Mucosa of gallbladder (tissue), 1 donor: Measurements from ENCODE around the gene TMEM178B. TPM values are rescaled to one million over a fixed set of nuclear protein-coding genes. Genes with fewer than 3 reads are reported as not detected.

Experiments
- DNase-seq: peaks from one replicate; pipeline ENCODE4 v3.0.0-alpha.2; 2020; ENCODE audit warnings: low spot score
- total RNA-seq: library from RNA; stranded (reverse); gene quantifications from one replicate; pipeline ENCODE4 v1.2.1, GENCODE V29; 2021
- donor health status: DM: no; HTN: no; CAD: no.

TMEM178B gene
- total RNA-seq, 1 donor from 2014 or later: 3.5 TPM

DNA sequence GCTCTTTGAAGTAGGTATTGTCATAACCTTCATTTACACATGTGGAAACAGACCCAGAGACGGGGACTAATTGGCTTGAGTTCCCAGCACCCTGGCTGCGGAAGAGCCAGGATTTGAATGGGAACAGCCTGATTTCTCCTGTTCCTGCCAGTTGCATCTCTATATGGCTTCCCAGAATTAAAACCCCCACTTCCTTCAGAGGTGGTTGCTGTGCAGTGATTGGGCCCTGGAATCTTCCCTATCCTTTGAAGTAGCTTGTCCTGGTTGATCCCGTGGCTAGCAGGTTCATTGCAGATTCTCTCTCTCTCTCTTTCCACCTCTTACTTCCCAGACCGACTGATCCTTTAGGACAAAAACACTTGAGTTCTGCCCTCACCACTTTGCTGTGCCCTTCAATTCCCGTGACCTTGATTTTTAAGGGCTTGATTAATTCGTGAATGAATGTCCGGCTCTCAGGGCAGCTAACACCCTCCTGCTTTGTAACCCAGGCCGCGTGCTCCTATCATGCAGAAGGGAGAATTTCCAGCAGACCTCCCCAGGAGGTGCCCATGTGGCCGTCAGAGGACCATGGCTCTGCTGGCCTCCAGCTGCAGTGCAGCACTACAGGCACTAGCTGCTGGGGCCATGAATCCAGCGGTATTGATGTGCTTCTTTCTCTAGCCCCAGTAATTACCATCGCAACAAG lies 356.7 kb downstream of the TMEM178B start:
- no peak for DNase-seq

DNA sequence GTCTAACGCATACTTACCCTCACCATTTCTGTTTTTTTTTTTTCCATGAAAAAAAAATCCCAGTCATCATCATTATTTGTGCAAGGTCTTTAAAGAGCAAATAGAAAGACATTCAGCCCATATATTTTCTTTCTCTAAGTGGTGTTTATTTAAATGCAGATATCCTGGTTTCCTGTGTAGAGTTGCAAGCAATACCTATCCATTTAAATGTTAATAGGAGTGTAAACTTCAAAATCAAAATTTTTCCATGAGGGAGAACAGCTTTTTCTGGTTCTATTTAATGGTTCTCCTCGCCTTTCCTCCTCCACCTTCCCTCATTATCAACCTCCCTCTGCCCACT lies 357.2 kb downstream of the TMEM178B start:
- no peak for DNase-seq

DNA sequence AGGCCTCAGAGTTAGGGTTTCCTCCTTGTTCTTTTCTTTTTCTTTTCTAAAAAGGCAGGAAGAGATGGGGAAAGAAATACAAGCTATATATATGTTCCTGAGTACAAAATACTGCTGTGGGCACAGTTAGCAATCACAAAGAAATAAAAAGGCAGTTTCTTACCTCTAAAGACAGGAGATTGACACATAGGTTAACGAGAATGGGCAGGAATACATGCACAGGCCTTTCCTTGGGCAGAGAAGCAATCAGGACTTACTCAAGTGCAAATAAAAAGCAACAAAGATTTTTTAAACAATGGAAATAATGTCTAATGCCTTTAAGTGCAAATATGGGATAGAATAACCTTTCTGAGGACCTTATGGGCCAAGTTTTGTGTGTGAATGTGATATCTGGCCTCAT lies 357.8 kb downstream of the TMEM178B start:
- no peak for DNase-seq

DNA sequence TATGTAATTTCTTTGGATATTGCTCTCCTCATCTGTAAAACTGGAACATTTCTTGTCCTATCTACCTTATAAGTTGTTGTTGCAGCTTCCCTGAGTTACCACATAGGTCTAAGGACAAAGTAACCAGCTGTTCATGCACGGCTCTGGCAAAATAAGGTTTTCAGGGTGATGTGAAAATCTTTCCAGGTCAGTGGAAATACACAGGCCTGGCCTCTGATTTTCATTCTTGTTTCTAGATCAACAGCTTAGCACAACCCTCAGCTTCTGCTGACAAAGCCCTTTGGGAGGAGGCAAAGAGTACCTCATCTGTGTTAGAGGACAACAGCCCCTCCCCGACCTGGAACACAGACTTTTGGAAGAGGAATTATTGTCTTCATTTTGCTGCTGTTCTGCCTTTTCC lies 359.8 kb downstream of the TMEM178B start:
- no peak for DNase-seq

DNA sequence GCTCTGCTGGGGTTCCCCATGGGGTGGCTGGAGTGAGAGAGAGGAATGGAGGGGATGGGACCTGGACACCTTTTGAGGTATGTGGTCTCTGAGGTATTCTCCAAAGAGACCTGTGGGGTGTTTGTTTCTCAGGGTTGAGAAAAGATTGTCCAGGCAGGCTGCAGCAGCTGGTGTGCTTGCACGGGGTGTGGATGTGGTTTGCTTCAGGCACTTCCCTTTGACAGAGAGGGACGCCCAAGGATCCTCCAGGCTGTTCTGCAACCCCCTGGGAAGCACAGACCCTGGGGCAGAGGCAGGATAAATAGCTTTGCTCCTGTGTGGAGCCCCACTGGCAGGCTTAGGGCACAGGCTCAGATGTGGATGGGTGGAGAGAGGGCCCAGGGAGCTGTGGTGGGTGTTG lies 362.3 kb downstream of the TMEM178B start:
- DNase-seq: no peak

DNA sequence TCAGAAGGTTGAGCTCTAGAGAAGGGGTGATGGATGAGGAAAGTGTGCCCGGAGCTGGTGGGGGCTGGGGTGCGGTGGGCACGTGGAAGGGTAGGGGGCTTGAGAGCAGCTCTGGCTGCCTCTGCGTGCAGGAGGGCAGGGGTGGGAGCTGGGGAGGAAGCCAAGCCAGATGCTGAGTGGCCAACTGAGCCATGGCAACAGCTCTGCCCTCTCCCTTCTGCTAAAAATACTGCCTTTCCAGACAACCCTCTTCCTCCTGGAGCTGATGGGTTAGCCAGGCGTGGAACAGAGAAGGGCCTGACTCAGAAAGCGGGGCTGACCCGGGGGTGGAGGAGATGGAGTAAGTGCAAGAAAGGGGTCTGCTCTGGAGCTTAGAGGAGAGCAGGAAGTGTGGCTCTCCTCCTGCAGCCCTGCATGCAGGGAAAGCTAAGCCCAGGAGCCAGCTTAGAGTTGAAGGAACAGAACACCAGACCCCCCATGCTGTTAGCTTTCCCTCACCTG lies 362.8 kb downstream of the TMEM178B start:
- DNase-seq: no peak

DNA sequence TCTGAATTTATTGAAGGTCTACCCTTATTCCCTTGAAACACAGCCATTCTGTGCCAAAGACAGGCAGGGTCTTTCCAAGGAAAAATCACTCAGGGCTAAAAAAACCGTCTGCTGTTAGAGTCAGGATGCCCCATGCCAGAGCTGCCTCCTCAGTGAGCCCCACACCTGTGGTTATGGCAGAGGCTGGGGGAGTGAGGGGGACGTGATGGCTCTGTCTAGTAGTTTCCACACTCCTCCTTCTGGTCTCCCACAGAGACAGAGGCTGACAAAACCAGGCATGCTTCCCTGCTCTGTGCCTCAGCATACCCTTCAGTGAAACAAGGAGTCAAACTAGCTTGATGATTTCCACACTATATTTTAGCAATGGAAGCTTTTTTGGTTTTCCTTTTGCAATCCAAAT lies 365.3 kb downstream of the TMEM178B start:
- no peak for DNase-seq

DNA sequence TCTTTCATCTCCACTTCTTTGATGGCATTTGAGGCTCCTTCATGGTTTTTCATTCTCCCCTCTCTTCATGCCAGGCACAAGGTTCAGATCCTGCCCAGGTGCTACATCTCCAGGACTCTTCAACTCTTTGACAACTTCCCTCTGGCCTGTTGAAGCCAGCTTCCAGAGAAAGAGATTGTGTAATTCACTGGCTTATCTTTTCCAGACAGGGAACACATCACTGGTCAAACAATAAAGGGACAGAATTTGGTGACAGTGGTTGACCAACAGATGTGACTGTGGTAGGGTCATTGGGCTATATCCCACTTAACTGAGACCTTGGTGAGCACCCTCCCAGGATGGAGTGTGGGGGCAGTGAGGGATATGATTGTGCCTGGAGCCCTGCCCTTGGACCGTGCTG lies 365.9 kb downstream of the TMEM178B start:
- no peak for DNase-seq

DNA sequence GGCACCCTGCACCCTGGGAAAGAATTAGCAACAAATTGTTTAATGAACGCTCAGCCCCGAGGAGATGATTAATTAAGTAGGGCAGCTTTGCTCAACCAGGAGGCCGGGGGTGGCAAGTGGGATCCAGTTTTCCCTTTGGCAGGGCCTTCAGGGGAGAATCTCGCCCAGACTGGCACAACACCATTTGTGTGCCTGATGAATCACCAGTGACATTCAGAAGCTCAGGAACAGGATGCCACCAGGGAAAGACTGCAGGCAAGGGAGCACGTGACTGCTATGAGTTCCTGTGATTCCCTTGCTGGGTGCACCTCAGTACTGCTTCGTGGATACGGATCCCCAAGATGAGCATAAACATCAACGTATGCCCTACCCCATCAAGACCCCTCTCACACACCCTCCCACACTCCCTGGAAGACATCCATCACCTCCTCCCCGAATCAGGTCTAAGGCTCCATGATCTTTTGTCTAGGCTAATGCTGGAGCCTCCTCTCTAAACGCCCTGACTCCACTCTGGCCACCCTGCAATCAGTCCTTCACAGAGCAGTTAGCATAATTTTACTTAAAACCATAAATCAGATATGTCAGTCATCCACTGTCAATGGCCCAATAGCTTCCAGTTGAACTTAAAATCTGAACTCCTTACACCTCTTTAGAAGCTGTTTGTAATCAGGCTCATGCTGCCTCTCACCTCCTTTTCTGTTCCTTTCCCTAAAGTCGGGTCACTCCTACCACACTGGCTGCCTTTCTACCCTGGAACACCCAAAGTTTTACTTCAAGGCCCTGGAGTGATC lies 368.2 kb downstream of the TMEM178B start:
- no peak for DNase-seq

DNA sequence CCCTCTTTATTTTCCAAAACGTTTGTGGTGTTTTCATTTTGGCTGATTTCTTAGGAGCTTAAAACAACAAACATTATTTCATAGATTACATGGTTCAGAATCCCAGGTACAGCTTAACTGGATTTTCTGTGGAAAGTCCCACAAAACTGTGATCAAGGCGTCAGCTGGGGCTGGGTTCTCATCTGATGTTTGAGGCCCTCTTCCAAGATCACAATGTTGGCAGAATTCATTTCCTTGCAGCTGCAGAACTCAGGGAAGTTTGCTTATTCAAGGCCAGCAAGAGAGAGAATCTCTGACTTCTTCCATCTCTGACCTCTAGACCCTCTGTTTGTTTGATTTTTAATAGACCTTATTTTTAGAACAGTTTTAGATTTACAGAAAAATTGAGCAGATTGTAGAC lies 368.9 kb downstream of the TMEM178B start:
- DNase-seq: no peak

DNA sequence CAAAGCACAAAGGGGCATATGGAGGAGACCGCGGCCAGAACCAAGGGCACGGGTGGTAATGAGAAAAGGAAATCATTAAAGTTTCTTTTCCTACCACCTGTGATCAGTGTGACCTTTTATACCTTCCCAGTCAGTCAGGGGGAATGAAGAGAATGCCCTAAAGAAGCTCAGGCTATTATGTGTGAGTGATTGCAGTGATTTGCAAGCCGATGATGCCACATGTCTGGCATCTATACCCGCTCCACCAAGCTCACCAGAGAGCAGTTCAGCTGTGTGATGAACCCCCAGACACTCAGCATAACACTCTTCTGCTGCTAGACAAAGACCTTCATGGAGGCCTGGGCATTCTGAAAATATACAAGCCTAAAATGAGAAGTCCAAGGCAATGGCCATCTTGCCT lies 371.1 kb downstream of the TMEM178B start:
- no peak for DNase-seq

DNA sequence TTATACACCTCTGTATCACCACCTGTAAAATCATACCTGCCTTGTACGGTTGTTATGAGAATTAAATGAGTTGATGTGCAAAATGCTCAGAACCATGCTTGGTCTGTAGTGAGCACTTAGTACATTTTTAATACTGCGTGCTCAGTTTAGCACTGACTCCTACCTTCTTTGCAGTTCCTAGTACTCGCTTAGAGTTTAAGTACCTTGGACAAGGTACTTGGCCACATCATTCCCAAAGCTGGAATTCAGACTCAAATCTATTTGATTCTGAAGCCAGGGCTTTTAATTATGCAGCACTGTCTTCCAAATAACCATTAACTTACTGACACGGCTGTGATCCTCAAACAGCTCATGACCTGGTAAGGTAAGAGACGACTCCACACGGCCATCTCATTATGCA lies 377.4 kb downstream of the TMEM178B start:
- DNase-seq: no peak

DNA sequence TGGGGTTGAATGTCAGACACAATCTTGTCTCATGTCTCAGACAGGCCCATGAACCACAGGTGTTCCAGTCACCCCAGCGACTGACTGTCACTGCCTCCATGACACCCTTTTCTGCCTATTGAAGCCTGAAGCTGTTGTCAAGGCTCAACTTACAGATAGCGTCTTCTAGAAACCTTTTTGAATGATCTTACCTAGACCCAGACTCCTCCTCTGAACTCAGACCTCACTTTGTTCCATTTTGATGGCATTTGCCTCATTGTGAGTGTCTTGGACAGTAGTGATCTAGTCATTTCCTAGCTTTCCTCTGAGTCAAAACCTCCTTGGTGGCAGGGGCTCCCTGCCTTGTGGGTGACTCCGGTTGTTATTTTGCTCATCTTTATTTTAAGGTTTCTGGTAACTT lies 379.0 kb downstream of the TMEM178B start:
- DNase-seq: no peak

DNA sequence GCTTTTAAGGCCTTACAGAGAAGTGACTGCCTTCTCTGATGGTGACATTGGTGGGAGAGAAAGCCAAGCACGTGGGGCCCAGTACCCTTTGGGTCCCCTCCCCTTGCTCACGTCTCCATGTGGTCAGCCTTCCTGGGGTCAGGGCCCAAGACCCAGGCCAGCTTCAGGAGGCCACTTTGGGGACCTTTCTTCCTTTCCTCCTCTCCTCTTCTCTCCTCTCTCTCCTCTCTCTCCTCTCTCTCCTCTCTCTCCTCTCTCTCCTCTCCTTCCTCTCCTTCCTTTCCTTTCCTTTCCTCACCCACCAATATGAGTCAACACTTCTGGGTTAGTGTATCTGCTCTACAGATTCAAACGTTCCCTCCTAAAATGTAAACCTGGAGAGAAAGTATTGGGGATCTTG lies 380.5 kb downstream of the TMEM178B start:
- DNase-seq: no peak

DNA sequence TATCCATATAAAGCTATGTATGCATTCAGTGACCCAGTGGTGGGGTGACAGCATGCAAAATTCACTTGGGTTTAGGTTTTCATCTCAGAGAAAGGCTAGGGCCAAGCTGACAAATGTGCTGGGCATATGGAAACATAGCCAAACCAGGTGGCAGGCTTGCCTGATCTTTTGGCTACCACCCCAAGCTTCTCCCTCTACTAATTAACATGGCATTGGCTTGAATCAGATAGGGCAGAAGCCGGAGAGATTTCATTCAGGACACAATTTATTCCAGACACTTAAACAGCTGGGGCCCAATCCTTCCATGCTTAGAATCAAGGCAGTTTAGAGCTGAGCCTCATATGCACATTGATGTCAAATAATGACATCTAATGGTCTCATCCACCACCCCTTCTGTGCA lies 381.9 kb downstream of the TMEM178B start:
- no peak for DNase-seq

DNA sequence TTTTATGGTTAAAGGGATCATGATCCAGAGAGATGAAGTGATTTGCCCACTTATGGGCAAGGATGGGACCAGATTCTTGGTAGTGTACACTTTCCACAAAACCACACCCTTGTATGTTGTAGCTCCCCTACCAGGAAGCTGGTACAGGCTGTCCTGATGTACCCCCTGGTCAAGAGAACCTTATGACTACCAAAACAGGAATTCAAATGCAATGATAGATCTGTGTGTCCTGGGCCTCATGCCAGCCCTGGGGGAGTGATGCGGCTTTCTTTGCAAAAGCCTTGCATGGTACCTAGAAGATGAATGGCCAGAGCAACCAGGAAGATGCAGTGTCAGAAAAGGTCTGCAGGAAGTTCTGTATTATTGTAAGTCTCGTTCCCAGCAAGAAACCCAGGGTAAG lies 382.4 kb downstream of the TMEM178B start:
- DNase-seq: no peak

DNA sequence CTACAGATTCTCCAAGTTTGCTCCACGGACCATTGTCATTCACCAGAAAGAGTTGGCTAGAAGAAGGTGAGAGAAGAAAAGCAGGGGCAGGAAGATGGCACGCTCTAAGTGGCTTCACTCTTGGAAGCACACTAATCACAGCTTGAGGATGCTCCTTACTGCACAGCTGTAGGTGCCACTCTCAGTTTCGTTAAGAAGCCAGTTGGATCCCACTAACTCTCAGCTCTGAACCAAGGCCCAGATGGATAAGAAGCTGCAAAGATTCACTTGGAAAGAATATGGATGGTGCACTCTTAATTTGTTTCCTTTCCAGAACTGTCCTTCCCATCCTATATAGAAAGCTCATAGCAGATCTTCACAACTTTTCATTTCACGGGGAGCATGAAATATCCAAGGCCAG lies 382.8 kb downstream of the TMEM178B start:
- DNase-seq: no peak

DNA sequence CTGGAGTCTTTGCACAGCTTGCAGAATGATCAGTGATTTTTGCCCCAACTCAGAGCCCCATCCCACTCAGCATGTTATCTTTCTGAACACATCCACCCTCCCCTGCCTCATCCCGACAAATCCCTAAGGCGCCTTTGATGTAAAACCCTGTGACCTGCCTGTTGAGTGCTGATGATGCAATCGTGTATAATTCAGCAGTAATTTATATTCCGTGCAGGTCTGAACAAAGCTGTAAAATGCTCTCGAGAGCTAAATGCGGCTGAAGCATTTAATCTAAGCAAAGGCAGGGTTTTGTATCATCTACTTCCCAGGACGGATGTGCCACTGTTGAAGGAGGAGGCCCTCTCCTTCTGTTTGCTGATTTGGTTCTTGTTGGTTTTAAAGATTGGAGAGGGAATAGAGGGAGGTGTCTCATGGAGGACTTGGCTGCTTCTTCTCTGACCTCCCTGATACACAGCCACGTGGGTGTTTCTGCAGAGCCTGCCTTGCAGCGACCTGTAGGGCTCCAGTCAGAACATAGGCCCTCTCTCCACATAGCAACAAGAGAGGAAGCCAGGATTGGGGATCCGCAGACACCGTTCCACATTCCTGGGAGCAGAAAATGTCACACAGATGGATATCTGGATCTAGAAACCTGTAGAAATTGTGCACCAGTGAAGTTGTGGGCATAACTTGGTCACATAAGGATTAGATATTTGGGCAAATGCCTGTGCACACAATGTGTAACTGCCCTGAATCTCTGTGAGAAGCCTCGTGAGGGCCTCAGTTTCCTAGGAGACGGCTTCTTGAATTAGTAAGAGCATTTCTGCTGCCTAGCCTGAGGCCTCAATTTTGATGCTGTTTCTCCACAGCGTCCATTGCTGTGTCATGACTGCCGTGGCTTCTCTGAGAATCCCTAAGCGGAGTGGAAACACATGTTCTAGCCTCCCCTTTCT lies 387.2 kb downstream of the TMEM178B start:
- no peak for DNase-seq

DNA sequence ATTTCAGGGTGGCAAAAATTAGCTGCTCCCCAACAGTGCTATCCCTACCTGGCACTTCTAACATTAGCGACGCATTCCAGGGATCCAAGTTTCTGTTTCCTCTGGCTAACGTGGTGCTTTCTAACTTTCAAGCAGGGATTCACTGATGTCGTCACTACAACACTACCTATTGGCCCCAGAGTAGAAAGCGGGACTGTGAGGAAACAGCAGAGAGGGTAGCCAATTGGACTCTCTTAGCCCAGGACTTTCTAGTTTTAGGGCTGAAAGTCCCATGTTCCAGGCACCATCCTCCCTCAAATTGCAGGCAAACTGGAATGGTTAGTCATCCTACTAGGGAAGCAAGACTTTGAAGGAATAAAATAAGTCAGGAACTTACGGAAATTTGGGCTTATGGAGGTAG lies 388.1 kb downstream of the TMEM178B start:
- no peak for DNase-seq

DNA sequence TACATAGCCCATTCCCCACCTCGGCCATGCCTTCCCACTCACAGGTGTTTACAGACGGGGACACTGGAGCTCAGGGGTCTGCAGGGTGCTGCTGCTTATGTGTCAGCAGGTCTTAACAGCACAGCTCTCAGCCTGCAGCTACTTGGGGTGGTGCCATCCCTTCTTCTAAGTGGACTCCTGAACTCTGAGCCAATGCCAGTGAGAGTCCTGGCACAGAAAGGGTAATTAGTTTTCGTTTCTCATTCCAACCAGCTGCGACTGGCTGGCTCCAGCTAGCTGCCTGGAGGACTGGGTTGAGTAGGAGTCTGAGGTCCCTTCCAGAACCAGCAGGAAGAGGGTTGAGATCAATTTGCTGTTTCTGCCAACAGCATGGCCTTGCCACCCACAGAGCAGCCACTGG lies 389.1 kb downstream of the TMEM178B start:
- DNase-seq: no peak

DNA sequence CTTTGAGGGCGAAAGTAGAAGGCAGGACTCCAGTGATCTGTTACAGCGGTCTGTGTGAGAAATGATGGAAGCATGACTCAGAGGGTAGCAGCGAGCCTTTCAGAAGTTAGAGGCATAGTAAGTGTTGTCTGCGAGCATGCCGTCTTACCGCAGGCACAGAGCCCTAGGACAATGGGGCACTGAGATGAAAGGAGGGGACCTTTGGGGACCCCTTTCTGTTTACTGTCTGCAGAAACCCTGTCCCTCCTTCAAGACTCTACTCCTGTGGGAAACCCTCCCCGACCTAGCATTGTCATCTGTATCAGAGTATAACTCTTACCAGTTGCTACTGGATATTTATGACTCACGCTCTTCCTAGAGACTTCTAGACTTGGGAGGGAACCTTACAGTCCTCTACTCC lies 390.1 kb downstream of the TMEM178B start:
- DNase-seq: no peak

DNA sequence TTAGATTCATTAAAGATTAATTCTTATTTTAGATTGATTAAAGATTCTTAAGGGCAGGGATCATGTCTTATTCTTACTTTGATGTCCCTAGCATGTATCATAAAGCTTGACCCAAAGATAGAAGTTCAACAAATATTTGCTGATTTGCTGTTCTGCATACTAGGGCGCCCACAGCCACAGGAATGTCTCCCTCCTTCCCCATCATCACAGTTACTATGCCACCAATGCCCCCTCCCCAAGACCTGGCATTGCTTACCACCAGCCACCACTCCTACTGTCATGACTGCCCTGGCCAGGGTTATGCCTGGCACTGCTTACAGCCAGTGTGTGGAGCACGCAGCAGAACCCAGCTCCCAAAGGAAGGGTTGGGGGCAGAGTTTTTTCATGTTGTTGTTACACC lies 390.7 kb downstream of the TMEM178B start:
- no peak for DNase-seq
